Measurements from ENCODE around the gene SBNO2.

- TF ChIP-seq CTCF (IDR thresholded peaks at IDR 0.05) (no peak), EZH2 (IDR thresholded peaks at IDR 0.05) (no peak), EZH2phosphoT487 (IDR thresholded peaks at IDR 0.05) (no peak)
These were observed 27.7 kb downstream of the SBNO2 start for GRCh38 chr19:1146412-1146699.

Data from neural progenitor cell (in vitro differentiated cells).